HepG2 (cell line): Measurements from ENCODE around the gene PLPP3. TPM values are rescaled to one million over a fixed set of nuclear protein-coding genes. Genes with fewer than 3 reads are reported as not detected.

Experiments
- CTCF ChIP-seq: sonication (generic); formaldehyde crosslinking; IDR thresholded peaks from 2 replicates; pipeline ENCODE4 v1.5.0; 2020; ENCODE audit warnings: mild to moderate bottlenecking, missing genetic modification reagents, moderate library complexity
- HMGXB4 ChIP-seq, 2 experiments: sonication (generic) in 1 of 2; formaldehyde crosslinking in 1 of 2; IDR thresholded peaks; 2 replicates each; pipeline versions ENCODE4 v1.4.0 to v1.6.1; 2018 to 2020; ENCODE audit warnings: missing genetic modification reagents in 2 of 2, borderline replicate concordance in 1 of 2, low read depth in 1 of 2, mild to moderate bottlenecking in 1 of 2, missing biosample characterization in 1 of 2
- ISL2 ChIP-seq: sonication (generic); formaldehyde crosslinking; IDR thresholded peaks from 2 replicates; pipeline ENCODE4 v1.5.0; 2020; ENCODE audit warnings: missing genetic modification reagents
- NCOA5 ChIP-seq: sonication (generic); formaldehyde crosslinking; IDR thresholded peaks from 2 replicates; pipeline ENCODE4 v1.4.0; 2020; ENCODE audit warnings: missing genetic modification reagents
- NFE2L2 ChIP-seq: fragments of 150-350 bp; IDR thresholded peaks from 2 replicates; pipeline ENCODE4 v1.6.1; 2014; ENCODE audit warnings: low read length
- NR3C1 ChIP-seq: sonication (generic); formaldehyde crosslinking; IDR thresholded peaks from 2 replicates; pipeline ENCODE4 v1.4.0; 2020; ENCODE audit warnings: missing genetic modification reagents
- RFX5 ChIP-seq: IDR thresholded peaks from 2 replicates; pipeline ENCODE4 v1.6.1; 2011; ENCODE audit warnings: low read depth, low read length, improper control_type of control experiment
- U2AF1 ChIP-seq: fragments of 200-400 bp; formaldehyde crosslinking; optimal IDR thresholded peaks from 2 replicates; pipeline ENCODE3; 2017; ENCODE audit warnings: mild to moderate bottlenecking, low read depth, low read length
- ZBTB21 ChIP-seq: sonication (generic); formaldehyde crosslinking; IDR thresholded peaks from 2 replicates; pipeline ENCODE4 v1.4.0; 2020; ENCODE audit warnings: missing genetic modification reagents
- ZNF317 ChIP-seq: sonication (generic); formaldehyde crosslinking; IDR thresholded peaks from 2 replicates; pipeline ENCODE4 v1.5.0; 2020; ENCODE audit warnings: mild to moderate bottlenecking, missing genetic modification reagents
- ZNF367 ChIP-seq: sonication (generic); formaldehyde crosslinking; IDR thresholded peaks from 2 replicates; pipeline ENCODE4 v1.4.0; 2020; ENCODE audit warnings: missing genetic modification reagents, borderline replicate concordance
- ZNF550 ChIP-seq: sonication (generic); formaldehyde crosslinking; IDR thresholded peaks from 2 replicates; pipeline ENCODE4 v1.4.0; 2020; ENCODE audit warnings: mild to moderate bottlenecking, missing genetic modification reagents, borderline replicate concordance
- ZNF670 ChIP-seq: sonication (generic); formaldehyde crosslinking; IDR thresholded peaks from 2 replicates; pipeline ENCODE4 v1.8.0; 2022; ENCODE audit warnings: mild to moderate bottlenecking, missing genetic modification reagents, borderline replicate concordance
- ZNF772 ChIP-seq: sonication (generic); formaldehyde crosslinking; IDR thresholded peaks from 2 replicates; pipeline ENCODE4 v1.5.0; 2020; ENCODE audit warnings: mild to moderate bottlenecking, missing genetic modification reagents
- polyA plus RNA-seq, 8 experiments: library from polyadenylated mRNA; depleted of rRNA in 3 of 8; stranded (reverse) in 7 of 8; unstranded in 1 of 8; fragments of >200 nt; fragmentation: Illumina TruSeq in 4 of 8; extraction: Trizol in 4 of 8; gene quantifications; 2 replicates each; pipeline versions ENCODE4 v1.2.1 to v1.2.3, GENCODE V29; 2011 to 2016; ENCODE audit warnings: low read depth in 4 of 8, missing spikeins in 1 of 8, mixed read lengths in 1 of 8; ENCODE audit not compliant: insufficient read depth in 1 of 8
- total RNA-seq, 5 experiments: library from RNA; depleted of rRNA; stranded (reverse); fragments of >200 nt; fragmentation: Illumina TruSeq; extraction: Trizol; gene quantifications; 2 replicates each; pipeline ENCODE4 v1.2.3, GENCODE V29; 2016; ENCODE audit warnings: low read depth in 1 of 5
- TF ChIP-seq, protein P1 (sequence below): sonication (generic); formaldehyde crosslinking; IDR thresholded peaks from 2 replicates; pipeline ENCODE4 v1.8.0; 2022; ENCODE audit warnings: mild to moderate bottlenecking, missing genetic modification reagents
- TF ChIP-seq, protein P2 (sequence below): sonication (generic); formaldehyde crosslinking; IDR thresholded peaks from 2 replicates; pipeline ENCODE4 v1.4.0; 2020; ENCODE audit warnings: mild to moderate bottlenecking, missing genetic modification reagents

The PLPP3 gene
- total and polyA plus RNA-seq, 2 of the 13 experiments (the other 11 are each of a cell fraction or from before 2014, with no cell fraction given), result 49.7 to 65.8 TPM

DNA sequence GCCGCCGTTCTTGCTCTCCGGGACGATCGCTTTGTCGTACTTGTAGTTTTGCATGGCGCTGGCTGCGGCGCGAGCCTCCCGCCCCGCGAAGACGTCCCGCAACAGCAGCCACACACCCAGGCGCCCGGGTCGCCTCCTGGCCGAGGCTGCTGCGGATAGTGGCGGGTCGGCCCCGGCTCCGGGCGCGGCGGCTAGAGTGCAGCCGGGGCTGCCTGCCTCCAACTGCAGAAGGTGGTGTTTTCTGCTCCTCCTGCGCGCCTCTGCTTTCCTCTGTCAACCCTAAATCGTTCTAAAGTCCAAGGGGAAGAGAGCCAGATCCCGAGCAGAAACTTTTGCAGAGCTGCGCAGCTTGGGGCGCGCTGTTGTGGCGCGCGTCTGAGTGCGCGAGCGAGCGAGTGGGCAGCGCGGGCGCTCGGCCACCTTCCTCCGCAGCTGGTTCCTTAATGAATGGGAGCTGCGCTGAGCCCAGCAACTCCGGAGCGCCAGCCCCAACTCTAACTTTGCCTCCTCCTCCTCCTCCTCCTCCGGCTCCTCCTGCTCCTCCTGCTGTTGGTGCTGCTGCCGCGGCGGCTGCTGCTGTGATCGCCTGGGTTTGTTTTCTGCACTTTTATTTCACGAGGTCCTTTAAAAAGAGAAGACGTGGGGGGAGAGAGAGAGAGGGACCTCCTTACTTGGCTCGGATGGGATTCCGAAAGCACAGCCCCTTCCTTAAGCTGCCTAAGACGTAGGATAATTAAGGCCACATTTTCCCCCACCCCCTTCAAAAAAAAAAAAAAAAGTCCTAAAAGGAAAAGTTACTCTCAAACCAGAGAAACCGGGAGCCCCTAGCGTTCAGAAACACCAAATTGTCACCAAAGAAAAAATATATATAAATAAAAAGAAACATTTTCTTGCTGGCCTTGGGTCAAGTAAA is at the start of gene PLPP3 (continued):
- TF ChIP-seq NCOA5 (CRISPR knock-in tag) (no peak), ZNF317 (CRISPR knock-in tag) (peak; percentile 42; the same call in 1 of the 2 replicates), RFX5 (no peak), HMGXB4 (CRISPR knock-in tag; IDR thresholded peaks at IDR 0.05; ENCODE audit: borderline replicate concordance in 1 of 2, low read depth in 1 of 2) (peak; percentile 89), ZNF367 (CRISPR knock-in tag) (no peak), CTCF (CRISPR knock-in tag) (peak; percentile 54), U2AF1 (no peak), ZBTB21 (CRISPR knock-in tag) (no peak), ZNF670 (CRISPR knock-in tag) (no peak), ISL2 (peak; percentile 8; the same call in 1 of the 2 replicates), NFE2L2 (no peak), ZNF550 (CRISPR knock-in tag) (no peak), NR3C1 (CRISPR knock-in tag) (no peak), ZNF772 (CRISPR knock-in tag) (0 out of 2 replicates have a peak, but pooled peaks have one; percentile 10)
- TF ChIP-seq, protein P1, sequence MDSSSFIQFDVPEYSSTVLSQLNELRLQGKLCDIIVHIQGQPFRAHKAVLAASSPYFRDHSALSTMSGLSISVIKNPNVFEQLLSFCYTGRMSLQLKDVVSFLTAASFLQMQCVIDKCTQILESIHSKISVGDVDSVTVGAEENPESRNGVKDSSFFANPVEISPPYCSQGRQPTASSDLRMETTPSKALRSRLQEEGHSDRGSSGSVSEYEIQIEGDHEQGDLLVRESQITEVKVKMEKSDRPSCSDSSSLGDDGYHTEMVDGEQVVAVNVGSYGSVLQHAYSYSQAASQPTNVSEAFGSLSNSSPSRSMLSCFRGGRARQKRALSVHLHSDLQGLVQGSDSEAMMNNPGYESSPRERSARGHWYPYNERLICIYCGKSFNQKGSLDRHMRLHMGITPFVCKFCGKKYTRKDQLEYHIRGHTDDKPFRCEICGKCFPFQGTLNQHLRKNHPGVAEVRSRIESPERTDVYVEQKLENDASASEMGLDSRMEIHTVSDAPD (CRISPR knock-in tag), result no peak
- TF ChIP-seq, protein P2, sequence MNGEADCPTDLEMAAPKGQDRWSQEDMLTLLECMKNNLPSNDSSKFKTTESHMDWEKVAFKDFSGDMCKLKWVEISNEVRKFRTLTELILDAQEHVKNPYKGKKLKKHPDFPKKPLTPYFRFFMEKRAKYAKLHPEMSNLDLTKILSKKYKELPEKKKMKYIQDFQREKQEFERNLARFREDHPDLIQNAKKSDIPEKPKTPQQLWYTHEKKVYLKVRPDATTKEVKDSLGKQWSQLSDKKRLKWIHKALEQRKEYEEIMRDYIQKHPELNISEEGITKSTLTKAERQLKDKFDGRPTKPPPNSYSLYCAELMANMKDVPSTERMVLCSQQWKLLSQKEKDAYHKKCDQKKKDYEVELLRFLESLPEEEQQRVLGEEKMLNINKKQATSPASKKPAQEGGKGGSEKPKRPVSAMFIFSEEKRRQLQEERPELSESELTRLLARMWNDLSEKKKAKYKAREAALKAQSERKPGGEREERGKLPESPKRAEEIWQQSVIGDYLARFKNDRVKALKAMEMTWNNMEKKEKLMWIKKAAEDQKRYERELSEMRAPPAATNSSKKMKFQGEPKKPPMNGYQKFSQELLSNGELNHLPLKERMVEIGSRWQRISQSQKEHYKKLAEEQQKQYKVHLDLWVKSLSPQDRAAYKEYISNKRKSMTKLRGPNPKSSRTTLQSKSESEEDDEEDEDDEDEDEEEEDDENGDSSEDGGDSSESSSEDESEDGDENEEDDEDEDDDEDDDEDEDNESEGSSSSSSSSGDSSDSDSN (CRISPR knock-in tag), result peak; percentile 84
